Measurements from ENCODE around the gene PRDM16.

PRDM16 gene

GRCh38 chr1:3153197-3153596, 84.2 kb downstream of the PRDM16 start:
- H3K9ac ChIP-seq (ENCODE audit: low read depth, low read length): no peak overlapping the region
- no peaks in the 10 kb centered on the region for H3K27me3 ChIP-seq (ENCODE audit: insufficient read depth, low read length)
- 95% methylated on average over 13 of the region's 13 CpGs for WGBS
- H3K36me3 ChIP-seq (ENCODE audit: insufficient read depth, low read length): no peaks in the 10 kb centered on the region
- H3K4me1 ChIP-seq (ENCODE audit: insufficient read depth, low read length): no peaks in the 10 kb centered on the region
- no peak overlapping the region for H3K27ac ChIP-seq (ENCODE audit: low read depth, low read length)
- no peaks in the 10 kb centered on the region for H3K9me3 ChIP-seq (ENCODE audit: insufficient read depth, low read depth, low read length)
- H3K4me3 ChIP-seq (ENCODE audit: low read length): no peak overlapping the region

GRCh38 chr1:3153902-3154795, 85.1 kb downstream of the PRDM16 start:
- H3K27me3 ChIP-seq (ENCODE audit: insufficient read depth, low read length): no peaks in the 10 kb centered on the region
- H3K4me3 ChIP-seq (ENCODE audit: low read length): no peak overlapping the region
- H3K9ac ChIP-seq (ENCODE audit: low read depth, low read length): no peak overlapping the region
- WGBS: 93% methylated on average over 38 of the region's 38 CpGs
- H3K27ac ChIP-seq (ENCODE audit: low read depth, low read length): no peak overlapping the region
- no peaks in the 10 kb centered on the region for H3K4me1 ChIP-seq (ENCODE audit: insufficient read depth, low read length)
- H3K36me3 ChIP-seq (ENCODE audit: insufficient read depth, low read length): no peaks in the 10 kb centered on the region
- H3K9me3 ChIP-seq (ENCODE audit: insufficient read depth, low read depth, low read length): no peaks in the 10 kb centered on the region

- H3K27me3 ChIP-seq (ENCODE audit: insufficient read depth, low read length): no peaks in the 10 kb centered on the region
- WGBS: 94% methylated on average over 40 of the region's 42 CpGs
These were observed 86.3 kb downstream of the PRDM16 start for GRCh38 chr1:3155056-3155925.

GRCh38 chr1:3155926-3156220, 86.9 kb downstream of the PRDM16 start:
- 96% methylated on average over 4 of the region's 5 CpGs for WGBS
- Histone ChIP-seq H3K9me3 (ENCODE audit: insufficient read depth, low read depth, low read length) (no peaks in the 10 kb centered on the region), H3K36me3 (ENCODE audit: insufficient read depth, low read length) (no peaks in the 10 kb centered on the region), H3K4me3 (ENCODE audit: low read length) (no peak overlapping the region), H3K27ac (ENCODE audit: low read depth, low read length) (no peak overlapping the region), H3K9ac (ENCODE audit: low read depth, low read length) (no peak overlapping the region), H3K4me1 (ENCODE audit: insufficient read depth, low read length) (no peaks in the 10 kb centered on the region), H3K27me3 (ENCODE audit: insufficient read depth, low read length) (no peaks in the 10 kb centered on the region)

More at GRCh38 chr1:3155056-3155925, 86.3 kb downstream of the PRDM16 start:
- H3K4me3 ChIP-seq (ENCODE audit: low read length): no peak overlapping the region
- no peaks in the 10 kb centered on the region for H3K9me3 ChIP-seq (ENCODE audit: insufficient read depth, low read depth, low read length)
- H3K9ac ChIP-seq (ENCODE audit: low read depth, low read length): no peak overlapping the region
- no peak overlapping the region for H3K27ac ChIP-seq (ENCODE audit: low read depth, low read length)
- H3K36me3 ChIP-seq (ENCODE audit: insufficient read depth, low read length): no peaks in the 10 kb centered on the region
- no peaks in the 10 kb centered on the region for H3K4me1 ChIP-seq (ENCODE audit: insufficient read depth, low read length)

- Histone ChIP-seq H3K36me3 (ENCODE audit: insufficient read depth, low read length) (no peaks in the 10 kb centered on the region), H3K27me3 (ENCODE audit: insufficient read depth, low read length) (no peaks in the 10 kb centered on the region), H3K9me3 (ENCODE audit: insufficient read depth, low read depth, low read length) (no peaks in the 10 kb centered on the region), H3K4me3 (ENCODE audit: low read length) (no peak overlapping the region), H3K9ac (ENCODE audit: low read depth, low read length) (no peak overlapping the region), H3K4me1 (ENCODE audit: insufficient read depth, low read length) (no peaks in the 10 kb centered on the region), H3K27ac (ENCODE audit: low read depth, low read length) (no peak overlapping the region)
- 91% methylated on average over 19 of the region's 19 CpGs for WGBS
These were observed 87.9 kb downstream of the PRDM16 start for GRCh38 chr1:3156936-3157335.

- Histone ChIP-seq H3K27ac (ENCODE audit: low read depth, low read length) (no peak overlapping the region), H3K9ac (ENCODE audit: low read depth, low read length) (no peak overlapping the region), H3K36me3 (ENCODE audit: insufficient read depth, low read length) (no peaks in the 10 kb centered on the region), H3K9me3 (ENCODE audit: insufficient read depth, low read depth, low read length) (no peaks in the 10 kb centered on the region), H3K27me3 (ENCODE audit: insufficient read depth, low read length) (no peaks in the 10 kb centered on the region), H3K4me3 (ENCODE audit: low read length) (no peak overlapping the region), H3K4me1 (ENCODE audit: insufficient read depth, low read length) (no peaks in the 10 kb centered on the region)
- 100% methylated on average over 3 of the region's 4 CpGs for WGBS
These were observed 89.3 kb downstream of the PRDM16 start for GRCh38 chr1:3158347-3158746.

GRCh38 chr1:3159121-3159520, 90.1 kb downstream of the PRDM16 start:
- no peak overlapping the region for H3K4me3 ChIP-seq (ENCODE audit: low read length)
- H3K9ac ChIP-seq (ENCODE audit: low read depth, low read length): no peak overlapping the region
- H3K4me1 ChIP-seq (ENCODE audit: insufficient read depth, low read length): no peaks in the 10 kb centered on the region
- no peaks in the 10 kb centered on the region for H3K27me3 ChIP-seq (ENCODE audit: insufficient read depth, low read length)
- H3K27ac ChIP-seq (ENCODE audit: low read depth, low read length): no peak overlapping the region
- H3K9me3 ChIP-seq (ENCODE audit: insufficient read depth, low read depth, low read length): no peaks in the 10 kb centered on the region
- 97% methylated on average over 10 of the region's 10 CpGs for WGBS
- no peaks in the 10 kb centered on the region for H3K36me3 ChIP-seq (ENCODE audit: insufficient read depth, low read length)

- Histone ChIP-seq H3K4me3 (ENCODE audit: low read length) (no peak overlapping the region), H3K4me1 (ENCODE audit: insufficient read depth, low read length) (no peaks in the 10 kb centered on the region), H3K36me3 (ENCODE audit: insufficient read depth, low read length) (no peaks in the 10 kb centered on the region), H3K27me3 (ENCODE audit: insufficient read depth, low read length) (no peaks in the 10 kb centered on the region), H3K9me3 (ENCODE audit: insufficient read depth, low read depth, low read length) (no peaks in the 10 kb centered on the region), H3K27ac (ENCODE audit: low read depth, low read length) (no peak overlapping the region), H3K9ac (ENCODE audit: low read depth, low read length) (no peak overlapping the region)
- 98% methylated on average over 8 of the region's 8 CpGs for WGBS
These were observed 91.0 kb downstream of the PRDM16 start for GRCh38 chr1:3159996-3160395.

GRCh38 chr1:3160647-3161145, 91.7 kb downstream of the PRDM16 start:
- no peak overlapping the region for H3K27ac ChIP-seq (ENCODE audit: low read depth, low read length)
- no peaks in the 10 kb centered on the region for H3K4me1 ChIP-seq (ENCODE audit: insufficient read depth, low read length)
- no peaks in the 10 kb centered on the region for H3K36me3 ChIP-seq (ENCODE audit: insufficient read depth, low read length)
- no peak overlapping the region for H3K4me3 ChIP-seq (ENCODE audit: low read length)
- H3K9ac ChIP-seq (ENCODE audit: low read depth, low read length): no peak overlapping the region
- no peaks in the 10 kb centered on the region for H3K9me3 ChIP-seq (ENCODE audit: insufficient read depth, low read depth, low read length)
- WGBS: 93% methylated on average over 10 of the region's 12 CpGs
- H3K27me3 ChIP-seq (ENCODE audit: insufficient read depth, low read length): no peaks in the 10 kb centered on the region

GRCh38 chr1:3161176-3161840, 92.3 kb downstream of the PRDM16 start:
- 94% methylated on average over 30 of the region's 30 CpGs for WGBS
- Histone ChIP-seq H3K27me3 (ENCODE audit: insufficient read depth, low read length) (no peaks in the 10 kb centered on the region), H3K9me3 (ENCODE audit: insufficient read depth, low read depth, low read length) (no peaks in the 10 kb centered on the region), H3K4me3 (ENCODE audit: low read length) (no peak overlapping the region), H3K4me1 (ENCODE audit: insufficient read depth, low read length) (no peaks in the 10 kb centered on the region), H3K9ac (ENCODE audit: low read depth, low read length) (no peak overlapping the region), H3K27ac (ENCODE audit: low read depth, low read length) (no peak overlapping the region), H3K36me3 (ENCODE audit: insufficient read depth, low read length) (no peaks in the 10 kb centered on the region)

Measured in HUES64 (cell line).